ENCODE results near the gene NDUFA5.
"Not testable (repeated sequence)": the region's sequence is repeated elsewhere in the genome, so short reads cannot be mapped to it uniquely, and the experiment has no call there.

Gene NDUFA5

GRCh38 chr7:123557016-123557397, 611 bp downstream of the NDUFA5 start:
- DNase-seq (ENCODE audit: low read depth): no peak

DNA sequence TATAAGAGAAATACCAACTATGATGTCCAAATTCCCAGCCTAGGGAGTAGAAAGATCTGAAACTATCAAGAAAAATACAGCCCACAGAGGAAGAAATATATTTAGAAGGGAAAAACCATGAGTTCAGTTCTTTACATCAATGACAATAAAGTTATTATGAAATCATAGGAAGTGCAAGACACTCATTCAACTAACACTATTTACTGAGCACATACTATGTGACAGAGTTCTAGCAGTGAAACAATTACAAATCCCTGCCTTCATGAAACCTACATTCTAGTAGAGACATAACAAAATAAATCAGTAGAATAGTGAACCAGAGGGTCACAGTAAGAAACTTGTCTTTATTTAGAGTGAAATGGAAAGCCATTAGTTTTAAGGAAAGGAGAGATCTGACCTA, 2.1 kb downstream of the NDUFA5 start:
- DNase-seq (ENCODE audit: low read depth): no peak

- DNase-seq (ENCODE audit: low read depth): no peak
Observed at GRCh38 chr7:123553159-123553558, 4.5 kb downstream of the NDUFA5 start.

- DNase-seq (ENCODE audit: low read depth): no peak
Observed at GRCh38 chr7:123552641-123553040, 5.0 kb downstream of the NDUFA5 start.

GRCh38 chr7:123552134-123552533, 5.5 kb downstream of the NDUFA5 start:
- not testable (repeated sequence) for DNase-seq (ENCODE audit: low read depth)

DNA sequence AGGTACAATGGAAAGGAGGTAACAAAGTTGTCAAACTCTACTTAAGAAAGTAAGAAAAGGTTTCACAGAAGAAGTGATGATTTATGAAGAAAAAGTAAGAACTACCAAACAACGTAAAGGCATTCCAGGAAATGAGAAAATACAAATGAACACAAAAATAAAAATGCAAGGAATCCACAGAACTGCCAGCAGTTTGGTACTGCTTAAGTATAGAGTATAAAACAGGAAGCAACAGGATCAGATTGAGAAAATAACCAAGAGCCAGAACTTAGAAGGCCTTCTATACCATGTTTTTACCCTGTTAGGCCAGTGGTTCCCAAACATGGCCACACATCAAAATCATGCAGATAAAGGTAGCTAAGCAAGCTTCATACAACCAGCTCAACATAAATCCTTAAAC, 9.2 kb downstream of the NDUFA5 start:
- no peak for DNase-seq (ENCODE audit: low read depth)

DNA sequence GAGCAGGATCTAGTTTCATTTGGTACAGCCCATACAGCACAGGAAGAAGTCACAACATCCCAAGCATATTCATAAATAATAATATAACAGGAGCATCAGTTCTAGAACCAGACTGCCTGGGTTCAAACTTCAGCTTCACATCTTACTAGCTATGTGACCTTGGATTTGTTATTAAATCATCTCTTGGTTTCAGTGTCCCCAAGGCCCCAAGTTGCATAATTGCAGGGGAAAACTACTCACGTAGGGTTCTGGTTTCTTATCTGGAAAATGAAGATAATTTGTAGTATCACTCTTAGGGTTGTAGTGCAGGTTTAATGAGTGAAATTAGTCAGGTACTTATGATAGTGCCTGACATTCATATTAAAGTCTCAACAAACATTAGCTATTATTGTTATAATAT, 17.7 kb downstream of the NDUFA5 start:
- DNase-seq (ENCODE audit: low read depth): no peak

GRCh38 chr7:123538897-123539296, 18.7 kb downstream of the NDUFA5 start:
- no peak for DNase-seq (ENCODE audit: low read depth)

- no peak for DNase-seq (ENCODE audit: low read depth)
Observed at GRCh38 chr7:123538189-123538714, 19.4 kb downstream of the NDUFA5 start.

DNA sequence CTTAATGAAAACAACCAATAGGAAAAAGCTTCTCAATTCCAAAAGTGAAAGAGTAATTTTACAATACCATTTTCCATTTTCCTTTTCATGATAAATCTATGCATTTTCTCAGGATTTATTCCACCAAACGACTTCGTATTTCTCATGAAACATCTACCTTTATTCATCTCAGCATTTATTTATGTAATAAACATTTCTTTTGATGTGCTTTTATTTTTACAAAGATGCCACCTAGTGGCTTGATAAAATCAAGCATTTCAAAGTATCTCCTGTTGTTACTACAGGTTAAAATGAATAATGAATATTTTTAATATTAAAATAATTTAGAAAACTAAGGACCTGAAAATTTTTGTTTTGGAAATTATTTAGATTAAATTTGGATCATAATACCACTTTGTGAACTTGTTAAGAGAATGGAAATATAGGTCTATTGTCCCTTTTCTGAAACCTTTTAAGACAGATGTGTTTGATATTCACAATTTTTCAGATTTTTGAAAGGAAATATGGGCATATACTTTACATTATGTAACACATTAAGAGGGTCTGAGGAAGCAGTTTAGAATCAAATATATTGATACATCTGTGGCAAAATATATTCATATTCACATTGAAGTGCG, 20.5 kb downstream of the NDUFA5 start:
- DNase-seq (ENCODE audit: low read depth): no peak

DNA sequence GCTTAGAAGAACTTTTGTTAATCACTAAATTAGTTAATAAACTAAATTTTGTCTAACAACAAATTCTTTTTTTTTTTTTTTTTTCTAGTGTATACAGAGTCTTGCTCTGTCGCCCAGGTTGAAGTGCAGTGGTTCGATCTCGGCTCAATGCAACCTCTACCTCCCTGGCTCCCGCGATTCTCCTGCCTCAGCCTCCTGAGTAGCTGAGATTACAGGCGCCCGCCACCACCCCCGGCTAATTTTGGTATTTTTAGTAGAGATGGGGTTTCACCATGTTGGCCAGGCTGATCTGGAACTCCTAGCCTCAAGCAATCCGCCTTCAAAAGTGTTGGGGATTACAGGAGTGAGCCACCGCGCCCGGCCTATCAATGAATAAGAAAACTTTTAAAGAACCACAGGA, 22.1 kb downstream of the NDUFA5 start:
- no peak for DNase-seq (ENCODE audit: low read depth)

GRCh38 chr7:123534383-123535260, 23.0 kb downstream of the NDUFA5 start, which contains the start of gene IQUB:
IQUB (minus strand) TSS chr7:123534595; CDS start chr7:123512340, 22,255 bp downstream.
- DNase-seq (ENCODE audit: low read depth): peak; percentile 91

GRCh38 chr7:123533929-123534382, 23.7 kb downstream of the NDUFA5 start:
- no peak for DNase-seq (ENCODE audit: low read depth)

GRCh38 chr7:123533553-123533917, 24.1 kb downstream of the NDUFA5 start:
- DNase-seq (ENCODE audit: low read depth): no peak

- DNase-seq (ENCODE audit: low read depth): peak; percentile 9
Observed at GRCh38 chr7:123532788-123533552, 24.6 kb downstream of the NDUFA5 start.

- not testable (repeated sequence) for DNase-seq (ENCODE audit: low read depth)
Observed at GRCh38 chr7:123532343-123532742, 25.3 kb downstream of the NDUFA5 start.

GRCh38 chr7:123530035-123530591, 27.5 kb downstream of the NDUFA5 start:
- DNase-seq (ENCODE audit: low read depth): not testable (repeated sequence)

GRCh38 chr7:123528265-123528664, 29.4 kb downstream of the NDUFA5 start:
- no peak for DNase-seq (ENCODE audit: low read depth)

DNA sequence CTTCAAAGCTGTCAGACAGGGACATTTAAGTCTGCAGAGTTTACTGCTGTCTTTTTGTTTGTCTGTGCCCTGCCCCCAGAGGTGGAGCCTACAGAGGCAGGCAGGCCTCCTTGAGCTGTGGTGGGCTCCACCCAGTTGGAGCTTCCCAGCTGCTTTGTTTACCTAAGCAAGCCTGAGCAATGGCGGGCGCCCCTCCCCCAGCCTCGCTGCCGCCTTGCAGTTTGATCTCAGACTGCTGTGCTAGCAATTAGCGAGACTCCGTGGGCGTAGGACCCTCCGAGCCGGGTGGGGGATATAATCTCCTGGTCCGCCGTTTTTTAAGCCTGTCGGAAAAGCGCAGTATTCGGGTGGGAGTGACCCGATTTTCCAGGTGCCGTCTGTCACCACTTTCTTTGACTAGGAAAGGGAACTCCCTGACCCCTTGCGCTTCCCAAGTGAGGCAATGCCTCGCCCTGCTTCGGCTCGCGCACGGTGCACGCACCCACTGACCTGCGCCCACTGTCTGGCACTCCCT, 29.8 kb downstream of the NDUFA5 start:
- not testable (repeated sequence) for DNase-seq (ENCODE audit: low read depth)

GRCh38 chr7:123526533-123526932, 31.1 kb downstream of the NDUFA5 start:
- DNase-seq (ENCODE audit: low read depth): not testable (repeated sequence)

- DNase-seq (ENCODE audit: low read depth): no peak
Observed at GRCh38 chr7:123522066-123522465, 35.6 kb downstream of the NDUFA5 start.

- DNase-seq (ENCODE audit: low read depth): no peak
Observed at GRCh38 chr7:123505221-123505620, 52.4 kb downstream of the NDUFA5 start.

Measured in T-helper 22 cell (primary cell).